WTC11 (cell line): Measurements from ENCODE around the gene NAGLU.

ENCODE experiments used
- CTCF ChIP-seq: fragments of 200-600 bp; IDR thresholded peaks from 2 replicates; pipeline ENCODE4 v1.8.0; 2022; ENCODE audit warnings: antibody characterized with exemption
- TCF7 ChIP-seq: sonication (generic); formaldehyde crosslinking; IDR thresholded peaks from 2 replicates; pipeline ENCODE4 v1.8.0; 2022; ENCODE audit warnings: mild to moderate bottlenecking, low read depth, missing genetic modification reagents, moderate library complexity

- no peak for TF ChIP-seq TCF7 (CRISPR knock-in tag)
- TF ChIP-seq CTCF = no peak
Measured at GRCh38 chr17:42559075-42559474, 23.0 kb downstream of the NAGLU start.
